ENCODE results near the gene NBPF3. TPM values are rescaled to one million over a fixed set of nuclear protein-coding genes. Genes with fewer than 3 reads are reported as not detected.

Gene NBPF3
- total RNA-seq, 1 experiment from 2014 or later: 15.8 TPM

GRCh38 chr1:21532992-21533534, 93.1 kb downstream of the NBPF3 start:
- DNase-seq: no peak
- no peaks in the 10 kb centered on the region for H3K27me3 Mint-ChIP-seq (ENCODE audit: low read depth)
- Histone ChIP-seq H3K9me3 (ENCODE audit: control insufficient read depth, low read depth, low read length) (no peaks in the 10 kb centered on the region), H2BK120ac (ENCODE audit: low read depth, low read length, poor library complexity, severe bottlenecking) (no peak overlapping the region), H3K23ac (ENCODE audit: insufficient read length, low read depth, low read length) (no peak overlapping the region), H2AFZ (ENCODE audit: low read length) (no peak overlapping the region), H3K4me2 (ENCODE audit: insufficient read depth, insufficient read length, low read length) (no peak overlapping the region), H4K8ac (replicated peaks; ENCODE audit: insufficient read length, low read depth, low read length) (no peak overlapping the region), H3K79me1 (ENCODE audit: insufficient read depth, low read depth, low read length, poor library complexity, severe bottlenecking) (no peaks in the 10 kb centered on the region), H3T11ph (ENCODE audit: low read length) (no peak overlapping the region), H3K18ac (ENCODE audit: insufficient read length, low read depth, low read length) (no peak overlapping the region), H3K4me1 (ENCODE audit: insufficient read depth, low read length) (peaks cover 4% of the 10 kb centered on the region; the same call in 1 of the 2 replicates), H4K5ac (ENCODE audit: insufficient read length, low read depth, low read length) (no peak overlapping the region), H3K14ac (ENCODE audit: insufficient read depth, low read length) (no peak overlapping the region), H4K91ac (ENCODE audit: insufficient read length, low read depth, low read length) (no peak overlapping the region), H3K79me2 (ENCODE audit: insufficient read depth, low read length) (no peaks in the 10 kb centered on the region), H3K27me3 (ENCODE audit: insufficient read depth, low read length) (no peaks in the 10 kb centered on the region), H3K9ac (ENCODE audit: extremely low read depth, insufficient read length, low read length) (no peak overlapping the region), H2BK5ac (ENCODE audit: insufficient read length, low read length) (no peak overlapping the region), H2BK20ac (ENCODE audit: low read depth, low read length, poor library complexity, severe bottlenecking) (no peak overlapping the region), H2BK15ac (ENCODE audit: low read depth, low read length) (no peak overlapping the region), H3K4ac (ENCODE audit: low read depth, low read length) (no peak overlapping the region), H2AK5ac (ENCODE audit: insufficient read length, low read length) (no peak overlapping the region), H3K23me2 (ENCODE audit: insufficient read length, low read depth, low read length, poor library complexity, severe bottlenecking) (no peaks in the 10 kb centered on the region), H3K56ac (ENCODE audit: insufficient read length, low read depth, low read length) (no peak overlapping the region), H2BK12ac (ENCODE audit: insufficient read length, low read depth, low read length) (no peak overlapping the region), H4K20me1 (ENCODE audit: control insufficient read depth, insufficient read depth, insufficient read length) (no peaks in the 10 kb centered on the region), H3K27ac (ENCODE audit: insufficient read length, low read depth, low read length) (no peak overlapping the region)
- no peak overlapping the region for H3K4me3 Mint-ChIP-seq
- H3K4me1 Mint-ChIP-seq: peaks cover 34 to 54% of the 10 kb centered on the region in 2 experiments
- no CpG with 5 or more reads among the region's 4 CpGs for WGBS (ENCODE audit: extremely low coverage, insufficient read length, low lambda C conversion rate)
- H3K27ac Mint-ChIP-seq: no peak overlapping the region
- no peak for TF ChIP-seq CTCF (conservative IDR thresholded peaks at IDR 0.05)
- H3K36me3 Mint-ChIP-seq (ENCODE audit: insufficient read depth in 1 of 3, low read depth in 3 of 3): peaks cover 0 to 4% (median 4%) of the 10 kb centered on the region in 3 experiments; a peak in 2 of 7 replicates
- H3K9me3 Mint-ChIP-seq: no peaks in the 10 kb centered on the region

Measured in H9 (cell line).